ENCODE results near the gene MT1A. TPM values are rescaled to one million over a fixed set of nuclear protein-coding genes. Genes with fewer than 3 reads are reported as not detected.

Gene MT1A
- total and polyA plus RNA-seq, 2 of the 8 experiments (the other 6 are each of a cell fraction or from before 2014, with no cell fraction given), result not detected

- TF ChIP-seq RNF2 (IDR thresholded peaks at IDR 0.05; ENCODE audit: borderline replicate concordance, low read depth, low read length, missing control alignments, poor library complexity, severe bottlenecking) (peak; percentile 69), TAF1 (IDR thresholded peaks at IDR 0.05; ENCODE audit: low read depth, low read length) (no peak), EGR1 (IDR thresholded peaks at IDR 0.05; ENCODE audit: borderline replicate concordance, low read depth, low read length) (no peak), CTCF (IDR thresholded peaks at IDR 0.05; ENCODE audit: control extremely low read depth in 1 of 3, insufficient read depth in 1 of 3, low read depth in 1 of 3, low read length in 3 of 3) (peak; percentile 13 to 29 (median 26); a peak in 2 of 4 replicates), CBX5 (IDR thresholded peaks at IDR 0.05; ENCODE audit: low read depth, low read length) (no peak), CREB1 (IDR thresholded peaks at IDR 0.05) (no peak), MAX (IDR thresholded peaks at IDR 0.05) (peak; percentile 65; the same call in 1 of the 2 replicates), POU5F1 (IDR thresholded peaks at IDR 0.05; ENCODE audit: low read depth, low read length) (no peak)
Measured at GRCh38 chr16:56647641-56648431, 9.4 kb downstream of the MT1A start (continued).

Measured in H1 (cell line).